Measurements from ENCODE around the gene LMF1. TPM values are rescaled to one million over a fixed set of nuclear protein-coding genes. Genes with fewer than 3 reads are reported as not detected.
A peak's percentile ranks its signal among the peaks of the same experiment; 100 is the strongest.

LMF1 gene
- total and polyA plus RNA-seq, 2 of the 8 experiments (the other 6 are each of a cell fraction or from before 2014, with no cell fraction given) = 3.5 to 9.1 TPM

- TF ChIP-seq EGR1 (IDR thresholded peaks at IDR 0.05; ENCODE audit: borderline replicate concordance, low read depth, low read length) = no peak
- peak; percentile 27 for TF ChIP-seq KDM4A (IDR thresholded peaks at IDR 0.05; ENCODE audit: low read depth, low read length, severe bottlenecking)
- peak in 1 of 3 experiments; percentile 3; a peak in 1 of 4 replicates for TF ChIP-seq CTCF (IDR thresholded peaks at IDR 0.05; ENCODE audit: control extremely low read depth in 1 of 3, insufficient read depth in 1 of 3, low read depth in 1 of 3, low read length in 3 of 3)
- no peak for TF ChIP-seq POU5F1 (IDR thresholded peaks at IDR 0.05; ENCODE audit: low read depth, low read length)
These were observed 84.7 kb downstream of the LMF1 start (continued) for GRCh38 chr16:886084-886543.

Data from H1 (cell line).